H9 (cell line): ENCODE results near the gene ADM. TPM values are rescaled to one million over a fixed set of nuclear protein-coding genes. Genes with fewer than 3 reads are reported as not detected.

Source experiments
- DNase-seq: peaks from one replicate; pipeline ENCODE4 v3.0.0-alpha.2; 2017
- H2AFZ ChIP-seq: one replicate; pipeline ENCODE4 v1.6.1; 2013; ENCODE audit warnings: mild to moderate bottlenecking, low read length, control low read depth, moderate library complexity
- H2AK5ac ChIP-seq: 2 replicates; pipeline ENCODE4 v1.6.1; 2013; ENCODE audit warnings: low read length, control low read depth, mixed read lengths; ENCODE audit not compliant: insufficient read length
- H2BK120ac ChIP-seq: one replicate; pipeline ENCODE4 v1.6.1; 2013; ENCODE audit warnings: low read depth, mild to moderate bottlenecking, low read length, control low read depth, inconsistent platforms; ENCODE audit not compliant: poor library complexity, severe bottlenecking
- H2BK12ac ChIP-seq: 2 replicates; pipeline ENCODE4 v1.6.1; 2013; ENCODE audit warnings: low read length, control low read depth, mixed read lengths, low read depth; ENCODE audit not compliant: insufficient read length
- H2BK15ac ChIP-seq: 2 replicates; pipeline ENCODE4 v1.6.1; 2013; ENCODE audit warnings: low read depth, low read length, control low read depth
- H2BK20ac ChIP-seq: one replicate; pipeline ENCODE4 v1.6.1; 2013; ENCODE audit warnings: low read depth, mild to moderate bottlenecking, low read length, control low read depth, inconsistent platforms; ENCODE audit not compliant: poor library complexity, severe bottlenecking
- H2BK5ac ChIP-seq: 2 replicates; pipeline ENCODE4 v1.6.1; 2013; ENCODE audit warnings: low read length, control low read depth, mixed read lengths; ENCODE audit not compliant: insufficient read length
- H3K14ac ChIP-seq: 2 replicates; pipeline ENCODE4 v1.6.1; 2013; ENCODE audit warnings: low read length, control low read depth; ENCODE audit not compliant: insufficient read depth
- H3K18ac ChIP-seq: 2 replicates; pipeline ENCODE4 v1.6.1; 2013; ENCODE audit warnings: low read depth, mild to moderate bottlenecking, mixed read lengths, low read length, control low read depth; ENCODE audit not compliant: insufficient read length
- H3K23ac ChIP-seq: 2 replicates; pipeline ENCODE4 v1.6.1; 2013; ENCODE audit warnings: low read length, control low read depth, mixed read lengths, low read depth; ENCODE audit not compliant: insufficient read length
- H3K23me2 ChIP-seq: 2 replicates; pipeline ENCODE4 v1.6.1; 2013; ENCODE audit warnings: low read depth, mild to moderate bottlenecking, mixed read lengths, low read length, control low read depth; ENCODE audit not compliant: insufficient read length, poor library complexity, severe bottlenecking
- H3K27ac ChIP-seq: 2 replicates; pipeline ENCODE4 v1.5.1; 2013; ENCODE audit warnings: low read length, control low read depth, mixed read lengths, low read depth; ENCODE audit not compliant: insufficient read length
- H3K27me3 ChIP-seq: 2 replicates; pipeline ENCODE4 v1.6.1; 2013; ENCODE audit warnings: low read length, control low read depth, inconsistent platforms; ENCODE audit not compliant: insufficient read depth
- H3K4ac ChIP-seq: 2 replicates; pipeline ENCODE4 v1.6.1; 2013; ENCODE audit warnings: low read depth, mild to moderate bottlenecking, control low read depth, inconsistent platforms, low read length, moderate library complexity
- H3K4me1 ChIP-seq: 2 replicates; pipeline ENCODE4 v1.6.1; 2013; ENCODE audit warnings: low read length, control low read depth, inconsistent platforms; ENCODE audit not compliant: insufficient read depth
- H3K4me2 ChIP-seq: 2 replicates; pipeline ENCODE4 v1.6.1; 2013; ENCODE audit warnings: low read length, control low read depth, mixed read lengths; ENCODE audit not compliant: insufficient read length, insufficient read depth
- H3K56ac ChIP-seq: 2 replicates; pipeline ENCODE4 v1.6.1; 2013; ENCODE audit warnings: low read depth, mild to moderate bottlenecking, mixed read lengths, low read length, control low read depth; ENCODE audit not compliant: insufficient read length
- H3K79me1 ChIP-seq: 2 replicates; pipeline ENCODE4 v1.6.1; 2013; ENCODE audit warnings: low read depth, mild to moderate bottlenecking, moderate library complexity, low read length, control low read depth, inconsistent platforms; ENCODE audit not compliant: insufficient read depth, poor library complexity, severe bottlenecking
- H3K79me2 ChIP-seq: 2 replicates; pipeline ENCODE4 v1.6.1; 2013; ENCODE audit warnings: low read length, control low read depth, inconsistent platforms; ENCODE audit not compliant: insufficient read depth
- H3K9ac ChIP-seq: 2 replicates; pipeline ENCODE4 v1.6.1; 2013; ENCODE audit warnings: low read length, control low read depth, mixed read lengths; ENCODE audit not compliant: insufficient read length; ENCODE audit errors: extremely low read depth
- H3K9me3 ChIP-seq: one replicate; pipeline ENCODE4 v1.6.1; 2013; ENCODE audit warnings: low read depth, low read length, inconsistent platforms; ENCODE audit not compliant: control insufficient read depth
- H3T11ph ChIP-seq: one replicate; pipeline ENCODE4 v1.6.1; 2013; ENCODE audit warnings: mild to moderate bottlenecking, low read length, control low read depth, inconsistent platforms
- H4K20me1 ChIP-seq: one replicate; pipeline ENCODE4 v1.6.1; 2013; ENCODE audit not compliant: control insufficient read depth, insufficient read length, insufficient read depth
- H4K5ac ChIP-seq: 2 replicates; pipeline ENCODE4 v1.6.1; 2013; ENCODE audit warnings: low read depth, mild to moderate bottlenecking, mixed read lengths, low read length, control low read depth; ENCODE audit not compliant: insufficient read length
- H4K8ac ChIP-seq: replicated peaks from 2 replicates; pipeline ENCODE4 v1.6.1; 2013; ENCODE audit warnings: low read length, control low read depth, mixed read lengths, low read depth; ENCODE audit not compliant: insufficient read length
- H4K91ac ChIP-seq: 2 replicates; pipeline ENCODE4 v1.6.1; 2013; ENCODE audit warnings: low read depth, mild to moderate bottlenecking, moderate library complexity, mixed read lengths, low read length, control low read depth; ENCODE audit not compliant: insufficient read length
- H3K27ac Mint-ChIP-seq, 3 experiments: 2 replicates in 2 of 3; 3 replicates in 1 of 3; pipeline ENCODE4 v1.8.0; 2020 to 2021; ENCODE audit warnings: mixed read lengths in 3 of 3, mild to moderate bottlenecking in 1 of 3, moderate library complexity in 1 of 3
- H3K27me3 Mint-ChIP-seq: 2 replicates; pipeline ENCODE4 v1.8.0; 2021; ENCODE audit warnings: low read depth, mild to moderate bottlenecking, moderate library complexity, mixed read lengths
- H3K36me3 Mint-ChIP-seq, 3 experiments: 2 replicates in 2 of 3; 3 replicates in 1 of 3; pipeline ENCODE4 v1.8.0; 2020 to 2021; ENCODE audit warnings: low read depth in 3 of 3, mixed read lengths in 3 of 3; ENCODE audit not compliant: insufficient read depth in 1 of 3
- H3K4me1 Mint-ChIP-seq, 2 experiments: 2 replicates each; pipeline ENCODE4 v1.8.0; 2020; ENCODE audit warnings: mixed read lengths in 2 of 2
- H3K4me3 Mint-ChIP-seq, 2 experiments: 2 replicates in 1 of 2; 3 replicates in 1 of 2; pipeline ENCODE4 v1.8.0; 2020 to 2021; ENCODE audit warnings: mild to moderate bottlenecking in 2 of 2, mixed read lengths in 2 of 2, moderate library complexity in 1 of 2
- H3K9me3 Mint-ChIP-seq, 2 experiments: 2 replicates in 1 of 2; 3 replicates in 1 of 2; pipeline ENCODE4 v1.8.0; 2020; ENCODE audit warnings: mild to moderate bottlenecking in 2 of 2, mixed read lengths in 2 of 2, moderate library complexity in 1 of 2
- WGBS: extraction: QIAGEN DNeasy Blood & Tissue Kit; methylation state at CpG from one replicate; pipeline ENCODE4 v1.1.7; 2013; ENCODE audit warnings: missing lambda C conversion rate, low lambda C conversion rate, mixed read lengths; ENCODE audit not compliant: insufficient read length; ENCODE audit errors: extremely low coverage; 5-methylcytosine and 5-hydroxymethylcytosine counted together
- total RNA-seq: library from RNA; stranded (reverse); gene quantifications from 2 replicates; pipeline ENCODE4 v1.2.1, GENCODE V29; 2021
- TF ChIP-seq, protein P1 (sequence below): fragments of 200-600 bp; sonication (generic); conservative IDR thresholded peaks from 3 replicates; pipeline ENCODE4 v1.8.0; 2021; ENCODE audit warnings: antibody characterized with exemption, mild to moderate bottlenecking

ADM gene
- total RNA-seq, 1 experiment from 2014 or later = 99.1 TPM

DNA sequence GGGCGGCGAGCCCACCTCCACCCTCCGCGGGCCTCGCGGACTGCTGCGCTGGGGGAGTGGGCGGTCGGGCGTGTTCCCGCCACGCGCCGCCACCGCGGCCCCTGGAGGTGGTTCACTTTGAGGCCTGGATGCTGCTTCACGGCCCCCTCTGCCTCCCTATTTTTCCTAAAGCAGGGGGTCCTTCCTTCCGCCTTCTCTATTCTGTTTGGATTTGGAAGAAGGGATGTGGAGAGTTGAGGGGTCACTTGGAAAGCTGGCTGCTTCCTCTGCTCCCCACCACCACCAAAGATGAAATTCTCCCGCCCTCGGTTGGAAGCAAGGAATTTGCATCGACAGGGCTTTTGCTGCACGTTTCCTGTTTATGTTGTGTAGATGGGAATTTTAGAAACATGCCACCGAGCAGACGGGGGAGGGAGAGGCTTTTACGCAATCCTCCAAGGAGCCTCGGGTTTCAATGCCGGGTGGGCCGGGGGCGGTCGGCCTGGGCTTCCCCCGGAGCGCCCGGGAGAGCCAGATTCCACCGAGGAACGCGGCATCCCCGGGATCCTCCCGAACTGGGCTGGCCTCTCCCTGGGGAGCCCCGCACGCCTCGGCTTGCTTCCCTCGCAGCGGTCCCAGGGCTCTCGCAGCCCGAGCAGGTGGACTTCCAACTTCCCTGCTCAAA is 10.5 kb upstream of the ADM start:
- Histone ChIP-seq H4K8ac (no peak overlapping the region), H2BK12ac (no peak overlapping the region), H3K18ac (peak overlapping the region; percentile 80), H3K56ac (no peak overlapping the region), H3K14ac (peak overlapping the region; percentile 85; the same call in 1 of the 2 replicates), H2BK15ac (no peak overlapping the region), H2AK5ac (no peak overlapping the region), H2BK20ac (no peak overlapping the region), H3K79me2 (peaks cover 6% of the 10 kb centered on the region; the same call in 1 of the 2 replicates), H3K23ac (no peak overlapping the region), H3K4ac (no peak overlapping the region), H3K27ac (peak overlapping the region; percentile 69), H4K91ac (no peak overlapping the region), H3T11ph (no peak overlapping the region), H3K23me2 (peaks cover 8% of the 10 kb centered on the region), H3K4me2 (peak overlapping the region; percentile 81), H4K5ac (no peak overlapping the region), H4K20me1 (no peaks in the 10 kb centered on the region), H3K9me3 (no peaks in the 10 kb centered on the region), H2AFZ (peak overlapping the region; percentile 5), H3K4me1 (peaks cover 9% of the 10 kb centered on the region; the same call in 1 of the 2 replicates), H3K27me3 (no peaks in the 10 kb centered on the region), H2BK5ac (no peak overlapping the region), H3K79me1 (no peaks in the 10 kb centered on the region), H3K9ac (peak overlapping the region; percentile 46), H2BK120ac (no peak overlapping the region)
- Mint-ChIP-seq H3K9me3 (no peaks in the 10 kb centered on the region; a peak in 1 of 5 replicates), H3K4me3 (peak overlapping the region; percentile 84 to 93), H3K36me3 (peaks cover 5 to 13% (median 12%) of the 10 kb centered on the region in 3 experiments; a peak in 6 of 7 replicates), H3K27ac (peak overlapping the region; percentile 73 to 98 (median 94)), H3K4me1 (peaks cover 41 to 43% of the 10 kb centered on the region in 2 experiments), H3K27me3 (no peaks in the 10 kb centered on the region; the same call in 1 of the 2 replicates)
- TF ChIP-seq, protein P1, sequence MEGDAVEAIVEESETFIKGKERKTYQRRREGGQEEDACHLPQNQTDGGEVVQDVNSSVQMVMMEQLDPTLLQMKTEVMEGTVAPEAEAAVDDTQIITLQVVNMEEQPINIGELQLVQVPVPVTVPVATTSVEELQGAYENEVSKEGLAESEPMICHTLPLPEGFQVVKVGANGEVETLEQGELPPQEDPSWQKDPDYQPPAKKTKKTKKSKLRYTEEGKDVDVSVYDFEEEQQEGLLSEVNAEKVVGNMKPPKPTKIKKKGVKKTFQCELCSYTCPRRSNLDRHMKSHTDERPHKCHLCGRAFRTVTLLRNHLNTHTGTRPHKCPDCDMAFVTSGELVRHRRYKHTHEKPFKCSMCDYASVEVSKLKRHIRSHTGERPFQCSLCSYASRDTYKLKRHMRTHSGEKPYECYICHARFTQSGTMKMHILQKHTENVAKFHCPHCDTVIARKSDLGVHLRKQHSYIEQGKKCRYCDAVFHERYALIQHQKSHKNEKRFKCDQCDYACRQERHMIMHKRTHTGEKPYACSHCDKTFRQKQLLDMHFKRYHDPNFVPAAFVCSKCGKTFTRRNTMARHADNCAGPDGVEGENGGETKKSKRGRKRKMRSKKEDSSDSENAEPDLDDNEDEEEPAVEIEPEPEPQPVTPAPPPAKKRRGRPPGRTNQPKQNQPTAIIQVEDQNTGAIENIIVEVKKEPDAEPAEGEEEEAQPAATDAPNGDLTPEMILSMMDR = no peak
- WGBS = no CpG with 5 or more reads among the region's 45 CpGs
- peak; percentile 50 for DNase-seq
